ENCODE data around the gene FHOD1. TPM values are rescaled to one million over a fixed set of nuclear protein-coding genes. Genes with fewer than 3 reads are reported as not detected.
A peak's percentile ranks its signal among the peaks of the same experiment; 100 is the strongest.

Gene FHOD1
- polyA plus RNA-seq, 3 donors = 5.1 to 152 (median 5.5) TPM

- Histone ChIP-seq H3K4me2 (replicated peaks; ENCODE audit: extremely low read depth, low read length, poor library complexity, severe bottlenecking) (peak within 1 kb of the TSS; percentile 87), H4K20me1 (ENCODE audit: insufficient read depth, low read length) (peaks cover 9% of the 10 kb centered on the region), H3K4me3 (replicated peaks in 1 of 3; ENCODE audit: low read depth in 2 of 3, low read length in 3 of 3) (peak within 1 kb of the TSS; percentile 3 to 97 (median 28)), H3K79me2 (ENCODE audit: insufficient read depth, low read length) (peaks cover 23% of the 10 kb centered on the region), H2AFZ (ENCODE audit: insufficient read depth, low read depth, low read length, poor library complexity, severe bottlenecking) (peak within 1 kb of the TSS; percentile 76), H3K9ac (ENCODE audit: insufficient read depth, low read length, poor library complexity, severe bottlenecking) (peak within 1 kb of the TSS; percentile 58), H3K27ac (ENCODE audit: low read depth in 1 of 2, low read length in 2 of 2) (no peak within 1 kb of the TSS), H3K36me3 (replicated peaks in 1 of 2; ENCODE audit: control insufficient read depth in 1 of 2, insufficient read depth in 2 of 2, low read length in 2 of 2) (no peaks in the 10 kb centered on the region), H3K4me1 (ENCODE audit: control insufficient read depth in 1 of 2, insufficient read depth in 2 of 2, low read length in 2 of 2) (peaks cover 43 to 49% of the 10 kb centered on the region in 2 donors), H3K9me3 (replicated peaks in 1 of 2; ENCODE audit: control insufficient read depth in 1 of 2, insufficient read depth in 1 of 2, low read length in 2 of 2) (no peaks in the 10 kb centered on the region), H3K27me3 (ENCODE audit: control insufficient read depth in 2 of 2, insufficient read depth in 2 of 2, low read length in 2 of 2) (peaks cover 24 to 32% of the 10 kb centered on the region in 2 donors)
- WGBS (ENCODE audit: insufficient coverage) = under 1% methylated on average over 75 of the region's 75 CpGs
- H3K9me3 Mint-ChIP-seq = peaks cover 0 to 9% (median 4%) of the 10 kb centered on the region in 7 donors
- H3K4me3 Mint-ChIP-seq = peak within 1 kb of the TSS; percentile 92
- TF ChIP-seq, protein P1, sequence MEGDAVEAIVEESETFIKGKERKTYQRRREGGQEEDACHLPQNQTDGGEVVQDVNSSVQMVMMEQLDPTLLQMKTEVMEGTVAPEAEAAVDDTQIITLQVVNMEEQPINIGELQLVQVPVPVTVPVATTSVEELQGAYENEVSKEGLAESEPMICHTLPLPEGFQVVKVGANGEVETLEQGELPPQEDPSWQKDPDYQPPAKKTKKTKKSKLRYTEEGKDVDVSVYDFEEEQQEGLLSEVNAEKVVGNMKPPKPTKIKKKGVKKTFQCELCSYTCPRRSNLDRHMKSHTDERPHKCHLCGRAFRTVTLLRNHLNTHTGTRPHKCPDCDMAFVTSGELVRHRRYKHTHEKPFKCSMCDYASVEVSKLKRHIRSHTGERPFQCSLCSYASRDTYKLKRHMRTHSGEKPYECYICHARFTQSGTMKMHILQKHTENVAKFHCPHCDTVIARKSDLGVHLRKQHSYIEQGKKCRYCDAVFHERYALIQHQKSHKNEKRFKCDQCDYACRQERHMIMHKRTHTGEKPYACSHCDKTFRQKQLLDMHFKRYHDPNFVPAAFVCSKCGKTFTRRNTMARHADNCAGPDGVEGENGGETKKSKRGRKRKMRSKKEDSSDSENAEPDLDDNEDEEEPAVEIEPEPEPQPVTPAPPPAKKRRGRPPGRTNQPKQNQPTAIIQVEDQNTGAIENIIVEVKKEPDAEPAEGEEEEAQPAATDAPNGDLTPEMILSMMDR (IDR thresholded peaks at IDR 0.05) = peak; percentile 30
- H3K27me3 Mint-ChIP-seq (ENCODE audit: low read depth in 3 of 3) = peaks cover 22 to 44% (median 32%) of the 10 kb centered on the region in 3 donors
- peak in 1 of 3 donors; percentile 21 for DNase-seq
- peaks cover 45% of the 10 kb centered on the region for H3K4me1 Mint-ChIP-seq
- H3K27ac Mint-ChIP-seq = peak within 1 kb of the TSS in 5 of 7 donors; percentile 37 to 100 (median 69)
- peaks cover 3 to 4% of the 10 kb centered on the region in 2 donors for H3K36me3 Mint-ChIP-seq
- intact Hi-C loops (cut with micrococcal nuclease) = loop anchor here in 1 of 2 donors (10.0 kb wide), 3 partner anchors 226 to 554 kb away; partner anchors contain the start of genes CMTM4 and CTCF
Observed at GRCh38 chr16:67248401-67249177, 1.3 kb upstream of the FHOD1 start, which contains the start of gene SLC9A5. TSS of gene SLC9A5 (plus strand) at chr16:67248979. CDS start at chr16:67249015, 36 bp downstream.

GRCh38 chr16:67248073-67248400 lies 756 bp upstream of the FHOD1 start:
- Mint-ChIP-seq H3K4me1 (peaks cover 51% of the 10 kb centered on the region), H3K27ac (peak overlapping the region in 5 of 7 donors; percentile 25 to 99 (median 68)), H3K4me3 (peak overlapping the region; percentile 92), H3K27me3 (ENCODE audit: low read depth in 3 of 3) (peaks cover 22 to 44% (median 32%) of the 10 kb centered on the region in 3 donors), H3K36me3 (peaks cover 3 to 4% of the 10 kb centered on the region in 2 donors), H3K9me3 (peaks cover 0 to 9% (median 4%) of the 10 kb centered on the region in 7 donors)
- Histone ChIP-seq H3K4me3 (replicated peaks in 1 of 3; ENCODE audit: low read depth in 2 of 3, low read length in 3 of 3) (peak overlapping the region in 1 of 3 experiments; percentile 97), H3K4me2 (replicated peaks; ENCODE audit: extremely low read depth, low read length, poor library complexity, severe bottlenecking) (peak overlapping the region; percentile 87), H4K20me1 (ENCODE audit: insufficient read depth, low read length) (peaks cover 9% of the 10 kb centered on the region), H3K9me3 (replicated peaks in 1 of 2; ENCODE audit: control insufficient read depth in 1 of 2, insufficient read depth in 1 of 2, low read length in 2 of 2) (no peaks in the 10 kb centered on the region), H3K79me2 (ENCODE audit: insufficient read depth, low read length) (peaks cover 28% of the 10 kb centered on the region), H3K27ac (ENCODE audit: low read depth in 1 of 2, low read length in 2 of 2) (no peak overlapping the region), H3K27me3 (ENCODE audit: control insufficient read depth in 2 of 2, insufficient read depth in 2 of 2, low read length in 2 of 2) (peaks cover 24 to 32% of the 10 kb centered on the region in 2 donors), H2AFZ (ENCODE audit: insufficient read depth, low read depth, low read length, poor library complexity, severe bottlenecking) (peak overlapping the region; percentile 76), H3K36me3 (replicated peaks in 1 of 2; ENCODE audit: control insufficient read depth in 1 of 2, insufficient read depth in 2 of 2, low read length in 2 of 2) (no peaks in the 10 kb centered on the region), H3K9ac (ENCODE audit: insufficient read depth, low read length, poor library complexity, severe bottlenecking) (no peak overlapping the region), H3K4me1 (ENCODE audit: control insufficient read depth in 1 of 2, insufficient read depth in 2 of 2, low read length in 2 of 2) (peaks cover 49 to 55% of the 10 kb centered on the region in 2 donors)
- 4% methylated on average over 7 of the region's 7 CpGs for WGBS (ENCODE audit: insufficient coverage)
- no peak for DNase-seq
- TF ChIP-seq, protein P1 (IDR thresholded peaks at IDR 0.05) = no peak
- intact Hi-C loops (cut with micrococcal nuclease) = loop anchor here in 1 of 2 donors (10.0 kb wide), 3 partner anchors 227 to 553 kb away; partner anchors contain the start of genes CMTM4 and CTCF

Measured in CD14-positive monocyte (primary cell).